ENCODE results near the gene DLX3. TPM values are rescaled to one million over a fixed set of nuclear protein-coding genes. Genes with fewer than 3 reads are reported as not detected.

The DLX3 gene
- total RNA-seq, 5 donors from 2014 or later (not counting 1 experiment from before 2014, with no cell fraction given), result not detected

GRCh38 chr17:50037321-50038107, 42.5 kb upstream of the DLX3 start:
- ATAC-seq (replicated peaks in 1 of 4) (no peak), DNase-seq (no peak)
- Histone ChIP-seq H3K9me3 (no peaks in the 10 kb centered on the region), H3K4me1 (ENCODE audit: control insufficient read depth in 1 of 2, extremely low read depth in 1 of 2, insufficient read depth in 2 of 2, low read length in 2 of 2) (no peaks in the 10 kb centered on the region), H3K27ac (ENCODE audit: low read length) (no peak overlapping the region), H3K36me3 (ENCODE audit: control insufficient read depth in 2 of 2, extremely low read depth in 1 of 2, insufficient read depth in 1 of 2, low read length in 1 of 2) (no peaks in the 10 kb centered on the region), H3K27me3 (replicated peaks in 1 of 2; ENCODE audit: control insufficient read depth in 2 of 2, extremely low read depth in 1 of 2, insufficient read depth in 2 of 2, low read length in 1 of 2) (peaks cover 2 to 30% of the 10 kb centered on the region in 2 experiments), H3K4me3 (ENCODE audit: control insufficient read depth in 1 of 2, extremely low read depth in 1 of 2, low read length in 1 of 2) (no peak overlapping the region)
- Mint-ChIP-seq H3K9me3 (no peaks in the 10 kb centered on the region), H3K27me3 (peaks cover 5 to 10% of the 10 kb centered on the region in 2 donors), H3K36me3 (no peaks in the 10 kb centered on the region), H3K27ac (no peak overlapping the region), H3K4me3 (no peak overlapping the region), H3K4me1 (no peaks in the 10 kb centered on the region)
- ChIA-PET POLR2A (no interaction called here), CTCF (no interaction called here)
- WGBS (ENCODE audit: insufficient coverage), result 79% methylated on average over 6 of the region's 14 CpGs

DNA sequence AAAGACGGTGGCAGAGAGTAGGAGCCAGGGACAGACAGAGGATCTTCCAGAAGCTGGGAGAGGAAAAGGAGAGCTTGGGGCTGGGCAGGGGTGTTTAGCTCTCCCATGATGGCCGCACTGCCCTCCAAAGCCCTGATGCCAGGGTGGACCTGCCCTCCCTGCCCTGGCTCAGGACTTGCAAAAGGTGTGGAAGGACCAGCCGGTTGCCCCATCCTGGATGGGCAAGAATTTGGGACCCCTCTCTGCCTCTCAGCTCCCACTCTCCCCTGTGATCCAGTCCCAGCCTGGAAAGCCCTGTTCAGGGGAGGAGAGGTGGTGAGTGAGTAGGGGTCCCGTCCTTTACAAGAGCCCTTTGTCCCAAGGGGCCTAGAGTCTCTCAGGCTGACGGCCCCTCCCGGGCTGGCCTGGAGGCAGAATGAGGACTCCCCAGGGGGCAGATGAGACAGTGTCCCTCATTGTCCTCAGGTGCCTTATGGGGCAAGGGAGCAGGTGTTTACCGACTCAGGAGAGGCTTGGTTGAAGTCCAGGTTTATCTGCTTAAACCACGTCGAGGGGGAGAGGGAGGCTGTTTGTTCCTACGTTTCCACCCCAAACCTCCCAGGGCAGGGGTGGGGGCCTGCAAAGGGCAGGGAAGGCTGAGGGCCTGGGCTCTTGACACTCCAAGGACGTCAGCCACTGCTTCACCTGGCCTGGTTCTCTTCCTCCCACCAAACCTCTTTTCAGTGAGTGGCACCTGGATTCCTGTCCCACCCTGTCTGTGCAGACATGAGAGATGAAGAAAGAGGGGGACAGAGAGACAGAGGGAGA, 41.6 kb upstream of the DLX3 start:
- no peaks in the 10 kb centered on the region for H3K9me3 ChIP-seq
- Mint-ChIP-seq H3K9me3 (no peaks in the 10 kb centered on the region), H3K4me1 (no peaks in the 10 kb centered on the region), H3K27ac (no peak overlapping the region), H3K27me3 (peaks cover 5% of the 10 kb centered on the region in 2 donors), H3K36me3 (no peaks in the 10 kb centered on the region), H3K4me3 (no peak overlapping the region)
- CTCF ChIA-PET, result no interaction called here
- no peak for ATAC-seq (replicated peaks in 1 of 4)
- DNase-seq, result no peak
- no peak overlapping the region for H3K4me3 ChIP-seq (ENCODE audit: control insufficient read depth in 1 of 2, extremely low read depth in 1 of 2, low read length in 1 of 2)
- H3K27me3 ChIP-seq (replicated peaks in 1 of 2; ENCODE audit: control insufficient read depth in 2 of 2, extremely low read depth in 1 of 2, insufficient read depth in 2 of 2, low read length in 1 of 2), result peaks cover 2 to 29% of the 10 kb centered on the region in 2 experiments
- WGBS (ENCODE audit: insufficient coverage), result 58% methylated on average over 4 of the region's 11 CpGs
- no peaks in the 10 kb centered on the region for H3K4me1 ChIP-seq (ENCODE audit: control insufficient read depth in 1 of 2, extremely low read depth in 1 of 2, insufficient read depth in 2 of 2, low read length in 2 of 2)
- H3K27ac ChIP-seq (ENCODE audit: low read length), result no peak overlapping the region
- POLR2A ChIA-PET, result no interaction called here
- no peaks in the 10 kb centered on the region for H3K36me3 ChIP-seq (ENCODE audit: control insufficient read depth in 2 of 2, extremely low read depth in 1 of 2, insufficient read depth in 1 of 2, low read length in 1 of 2)

DNA sequence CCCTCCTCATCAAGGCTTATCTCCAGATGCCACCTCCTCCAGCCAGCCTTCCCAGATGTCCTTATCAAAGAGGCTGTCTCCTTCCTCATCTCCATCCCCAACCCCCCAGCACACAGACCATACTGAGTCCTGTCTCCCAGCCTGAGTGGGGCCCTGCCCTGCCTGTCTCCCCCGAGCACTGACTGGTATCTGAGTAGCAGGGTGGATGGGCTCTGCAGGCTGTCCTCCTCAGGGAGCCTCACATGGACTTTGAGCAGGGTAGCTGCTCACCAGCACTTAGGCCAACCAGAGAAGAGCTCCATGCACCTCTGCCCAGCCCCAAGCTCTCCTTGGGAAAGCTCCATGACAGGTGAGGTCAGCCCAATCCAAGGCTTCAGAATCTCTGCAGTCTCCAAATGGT, 40.9 kb upstream of the DLX3 start:
- ATAC-seq (replicated peaks in 1 of 4), result no peak
- no peaks in the 10 kb centered on the region for H3K9me3 Mint-ChIP-seq
- WGBS (ENCODE audit: insufficient coverage), result no CpG with 5 or more reads among the region's 1 CpG

DNA sequence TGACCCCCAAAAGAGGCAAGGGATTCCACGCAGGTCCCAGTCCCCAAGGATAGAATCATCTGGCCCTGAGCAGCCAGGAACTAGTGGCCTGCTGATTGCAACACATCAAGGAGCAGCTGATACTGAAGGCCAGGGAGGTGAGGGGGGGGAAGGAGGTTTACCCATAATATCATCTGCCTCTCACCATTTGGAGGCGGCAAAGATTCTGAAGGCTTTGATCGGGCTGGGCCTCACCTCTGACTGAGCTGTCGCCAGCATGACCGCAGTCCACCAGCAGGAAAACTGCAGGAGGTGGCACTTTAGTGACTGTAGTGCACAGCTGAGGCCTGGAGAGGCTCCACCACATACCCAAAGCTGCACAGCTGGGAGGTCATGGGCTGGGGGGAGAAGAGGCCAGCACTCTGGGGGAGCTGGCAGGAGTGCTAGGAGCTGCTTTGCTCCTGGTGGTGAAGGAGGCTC, 40.4 kb upstream of the DLX3 start:
- Histone ChIP-seq H3K4me1 (ENCODE audit: control insufficient read depth in 1 of 2, extremely low read depth in 1 of 2, insufficient read depth in 2 of 2, low read length in 2 of 2) (no peaks in the 10 kb centered on the region), H3K9me3 (no peaks in the 10 kb centered on the region), H3K27ac (ENCODE audit: low read length) (no peak overlapping the region), H3K36me3 (ENCODE audit: control insufficient read depth in 2 of 2, extremely low read depth in 1 of 2, insufficient read depth in 1 of 2, low read length in 1 of 2) (no peaks in the 10 kb centered on the region), H3K4me3 (ENCODE audit: control insufficient read depth in 1 of 2, extremely low read depth in 1 of 2, low read length in 1 of 2) (no peak overlapping the region), H3K27me3 (replicated peaks in 1 of 2; ENCODE audit: control insufficient read depth in 2 of 2, extremely low read depth in 1 of 2, insufficient read depth in 2 of 2, low read length in 1 of 2) (peaks cover 2 to 32% of the 10 kb centered on the region in 2 experiments)
- DNase-seq (no peak), ATAC-seq (replicated peaks in 1 of 4) (no peak)
- Mint-ChIP-seq H3K27me3 (peaks cover 3 to 6% of the 10 kb centered on the region in 2 donors), H3K36me3 (no peaks in the 10 kb centered on the region), H3K4me3 (no peak overlapping the region), H3K4me1 (no peaks in the 10 kb centered on the region), H3K9me3 (no peaks in the 10 kb centered on the region), H3K27ac (no peak overlapping the region)
- 93% methylated on average over 3 of the region's 5 CpGs for WGBS (ENCODE audit: insufficient coverage)
- ChIA-PET POLR2A (no interaction called here), CTCF (no interaction called here)

More for the DNA sequence above, 40.9 kb upstream of the DLX3 start:
- no peak for DNase-seq
- no peaks in the 10 kb centered on the region for H3K36me3 Mint-ChIP-seq
- ChIA-PET POLR2A (no interaction called here), CTCF (no interaction called here)
- Histone ChIP-seq H3K4me3 (ENCODE audit: control insufficient read depth in 1 of 2, extremely low read depth in 1 of 2, low read length in 1 of 2) (no peak overlapping the region), H3K9me3 (no peaks in the 10 kb centered on the region), H3K27ac (ENCODE audit: low read length) (no peak overlapping the region), H3K27me3 (replicated peaks in 1 of 2; ENCODE audit: control insufficient read depth in 2 of 2, extremely low read depth in 1 of 2, insufficient read depth in 2 of 2, low read length in 1 of 2) (peaks cover 2 to 32% of the 10 kb centered on the region in 2 experiments), H3K36me3 (ENCODE audit: control insufficient read depth in 2 of 2, extremely low read depth in 1 of 2, insufficient read depth in 1 of 2, low read length in 1 of 2) (no peaks in the 10 kb centered on the region), H3K4me1 (ENCODE audit: control insufficient read depth in 1 of 2, extremely low read depth in 1 of 2, insufficient read depth in 2 of 2, low read length in 2 of 2) (no peaks in the 10 kb centered on the region)
- H3K27ac Mint-ChIP-seq, result no peak overlapping the region
- no peaks in the 10 kb centered on the region for H3K4me1 Mint-ChIP-seq
- peaks cover 3 to 5% of the 10 kb centered on the region in 2 donors for H3K27me3 Mint-ChIP-seq
- H3K4me3 Mint-ChIP-seq, result no peak overlapping the region

DNA sequence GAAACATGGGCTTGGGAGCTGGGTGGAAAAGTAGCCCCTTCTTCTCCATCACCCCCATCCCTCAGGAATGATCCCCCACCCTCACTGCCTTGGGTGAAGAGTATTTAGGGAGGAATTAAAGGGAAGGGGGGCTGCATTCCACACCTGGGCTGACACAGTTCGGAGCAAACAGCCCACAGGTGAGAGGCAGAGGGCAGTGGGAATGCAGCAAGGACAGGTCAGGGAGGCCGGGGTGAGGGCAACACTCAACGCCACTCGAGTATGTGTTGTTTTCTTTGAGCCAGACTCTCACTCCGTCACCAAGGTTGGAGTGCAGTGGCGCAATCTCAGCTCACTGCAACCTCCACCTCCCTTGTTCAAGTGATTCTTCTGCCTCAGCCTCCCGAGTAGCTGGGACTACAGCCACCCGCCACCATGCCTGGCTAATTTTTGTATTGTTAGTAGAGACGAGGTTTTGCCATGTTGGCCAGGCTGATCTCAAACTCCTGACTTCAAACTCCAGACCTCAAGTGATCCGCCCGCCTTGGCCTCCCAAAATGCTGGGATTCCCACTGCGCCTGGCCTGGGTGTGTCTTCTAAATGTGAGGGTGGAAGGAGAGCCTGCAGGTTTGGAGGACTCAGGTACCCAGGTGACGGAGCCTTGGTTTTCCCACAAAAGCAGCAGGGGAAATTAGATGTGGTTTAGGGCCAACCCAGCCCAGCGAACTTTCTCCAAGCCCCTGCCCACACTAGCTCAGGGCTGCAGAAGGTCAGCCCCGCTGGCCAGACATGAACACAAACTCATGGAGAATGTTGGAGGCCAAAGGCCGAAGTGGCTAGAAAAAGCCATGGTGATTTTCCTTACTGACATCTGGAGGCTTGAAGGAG, 39.7 kb upstream of the DLX3 start:
- 70% methylated on average over 8 of the region's 16 CpGs for WGBS (ENCODE audit: insufficient coverage)
- POLR2A ChIA-PET, result no interaction called here
- Histone ChIP-seq H3K4me1 (ENCODE audit: control insufficient read depth in 1 of 2, extremely low read depth in 1 of 2, insufficient read depth in 2 of 2, low read length in 2 of 2) (no peaks in the 10 kb centered on the region), H3K36me3 (ENCODE audit: control insufficient read depth in 2 of 2, extremely low read depth in 1 of 2, insufficient read depth in 1 of 2, low read length in 1 of 2) (no peaks in the 10 kb centered on the region), H3K27ac (ENCODE audit: low read length) (no peak overlapping the region), H3K27me3 (replicated peaks in 1 of 2; ENCODE audit: control insufficient read depth in 2 of 2, extremely low read depth in 1 of 2, insufficient read depth in 2 of 2, low read length in 1 of 2) (peaks cover 2 to 32% of the 10 kb centered on the region in 2 experiments), H3K9me3 (no peaks in the 10 kb centered on the region), H3K4me3 (ENCODE audit: control insufficient read depth in 1 of 2, extremely low read depth in 1 of 2, low read length in 1 of 2) (no peak overlapping the region)
- CTCF ChIA-PET, result interaction anchor here (0.5 to 0.6 kb wide), 3 partner anchors 14 to 91 kb away, joined by 3 read pairs; no protein-coding TSS in a partner anchor
- Mint-ChIP-seq H3K36me3 (no peaks in the 10 kb centered on the region), H3K27ac (no peak overlapping the region), H3K9me3 (no peaks in the 10 kb centered on the region), H3K4me3 (no peak overlapping the region), H3K27me3 (peaks cover 3 to 9% of the 10 kb centered on the region in 2 donors), H3K4me1 (no peaks in the 10 kb centered on the region)
- DNase-seq (no peak), ATAC-seq (replicated peaks in 1 of 4) (no peak)

DNA sequence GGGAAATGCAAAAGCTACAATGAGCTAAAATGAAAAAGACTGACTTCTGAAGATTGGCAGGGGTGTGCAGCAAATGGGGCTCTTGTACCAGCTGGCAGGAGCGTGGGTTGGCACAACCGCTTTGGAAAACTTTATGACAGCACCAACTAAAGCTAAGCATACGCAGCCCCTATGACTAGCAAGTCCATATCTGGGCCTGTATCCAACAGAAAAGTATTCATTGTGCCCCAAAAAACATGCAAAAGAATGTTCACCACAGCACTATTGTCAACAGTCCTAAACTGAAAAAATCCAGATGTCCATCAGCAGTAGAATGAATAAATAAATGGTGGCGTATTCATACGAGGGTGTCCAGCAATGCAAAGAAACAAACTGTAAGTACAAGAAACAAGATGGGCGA, 38.3 kb upstream of the DLX3 start:
- Histone ChIP-seq H3K27ac (ENCODE audit: low read length) (no peak overlapping the region), H3K36me3 (ENCODE audit: control insufficient read depth in 2 of 2, extremely low read depth in 1 of 2, insufficient read depth in 1 of 2, low read length in 1 of 2) (no peaks in the 10 kb centered on the region), H3K4me1 (ENCODE audit: control insufficient read depth in 1 of 2, extremely low read depth in 1 of 2, insufficient read depth in 2 of 2, low read length in 2 of 2) (no peaks in the 10 kb centered on the region), H3K27me3 (replicated peaks in 1 of 2; ENCODE audit: control insufficient read depth in 2 of 2, extremely low read depth in 1 of 2, insufficient read depth in 2 of 2, low read length in 1 of 2) (peaks cover 2 to 42% of the 10 kb centered on the region in 2 experiments), H3K4me3 (ENCODE audit: control insufficient read depth in 1 of 2, extremely low read depth in 1 of 2, low read length in 1 of 2) (no peak overlapping the region), H3K9me3 (no peaks in the 10 kb centered on the region)
- H3K4me1 Mint-ChIP-seq, result peaks cover 0 to 6% (median under 1%) of the 10 kb centered on the region in 3 donors
- H3K27me3 Mint-ChIP-seq, result peaks cover 12 to 15% of the 10 kb centered on the region in 2 donors
- H3K27ac Mint-ChIP-seq, result no peak overlapping the region
- ATAC-seq (replicated peaks in 1 of 4) (no peak), DNase-seq (no peak)
- H3K4me3 Mint-ChIP-seq, result no peak overlapping the region
- CTCF ChIA-PET, result interaction anchor here in 1 of 2 donors (2.1 kb wide), 1 partner anchor 36 kb away, joined by 5 read pairs; no protein-coding TSS in a partner anchor
- POLR2A ChIA-PET, result no interaction called here
- H3K9me3 Mint-ChIP-seq, result no peaks in the 10 kb centered on the region
- WGBS (ENCODE audit: insufficient coverage), result 75% methylated on average over 3 of the region's 6 CpGs
- H3K36me3 Mint-ChIP-seq, result no peaks in the 10 kb centered on the region

Data from T-cell (primary cell).